Activated CD4-positive, alpha-beta T cell treated with anti-CD3 and anti-CD28 coated beads for 24 hours (primary cell): ENCODE results near the gene NPTXR.

Source experiments
- DNase-seq, 2 donors: peaks; one replicate each; pipeline ENCODE4 v3.0.0-alpha.2; 2020; ENCODE audit warnings: low read depth in 2 of 2

NPTXR gene

GRCh38 chr22:38796262-38796957 is 47.4 kb downstream of the NPTXR start:
- no peak for DNase-seq

DNA sequence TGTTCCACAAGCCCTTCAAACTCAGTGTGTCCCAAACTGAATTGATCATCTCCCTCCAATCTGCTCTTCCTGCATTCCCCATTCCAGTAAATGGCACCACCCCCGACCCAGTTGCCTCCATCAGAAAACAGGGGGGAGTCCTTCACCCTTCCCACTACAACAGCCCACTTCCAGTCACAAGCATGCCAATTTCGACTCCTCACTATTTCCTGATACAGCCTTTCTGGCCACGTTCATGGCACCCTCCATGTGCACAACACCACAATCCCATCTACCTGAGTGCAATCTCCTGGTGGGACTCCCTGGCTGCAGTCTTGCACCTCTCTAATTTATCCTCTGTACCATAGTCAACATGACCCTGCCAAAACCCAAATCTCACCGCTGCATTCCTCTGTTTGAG is 48.3 kb downstream of the NPTXR start:
- no peak for DNase-seq

- peak; percentile 85 to 90 for DNase-seq
These were observed 49.9 kb downstream of the NPTXR start, which contains the start of gene DNAL4 for GRCh38 chr22:38793721-38794466. TSS of gene DNAL4 (minus strand) at chr22:38794143. CDS start at chr22:38782731, 11,412 bp downstream.

DNA sequence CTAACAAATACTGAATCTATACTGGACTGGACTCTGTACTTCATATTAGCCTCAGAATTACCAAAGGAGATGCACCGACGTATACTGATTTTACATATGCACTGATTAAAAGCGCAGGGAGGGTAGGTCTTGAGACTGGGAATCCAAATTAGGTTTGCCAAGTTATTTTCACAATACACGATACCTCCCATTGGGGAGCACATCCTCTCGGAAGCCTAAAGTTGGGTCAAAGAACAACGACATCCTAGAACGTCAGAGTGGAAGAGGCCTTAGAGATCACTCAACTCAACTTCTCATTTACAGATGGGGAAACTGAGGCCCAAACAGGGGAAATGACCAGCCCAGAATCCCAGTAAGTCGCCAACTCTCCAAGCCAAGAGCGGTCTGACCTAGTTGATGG is 50.5 kb downstream of the NPTXR start:
- no peak for DNase-seq

DNA sequence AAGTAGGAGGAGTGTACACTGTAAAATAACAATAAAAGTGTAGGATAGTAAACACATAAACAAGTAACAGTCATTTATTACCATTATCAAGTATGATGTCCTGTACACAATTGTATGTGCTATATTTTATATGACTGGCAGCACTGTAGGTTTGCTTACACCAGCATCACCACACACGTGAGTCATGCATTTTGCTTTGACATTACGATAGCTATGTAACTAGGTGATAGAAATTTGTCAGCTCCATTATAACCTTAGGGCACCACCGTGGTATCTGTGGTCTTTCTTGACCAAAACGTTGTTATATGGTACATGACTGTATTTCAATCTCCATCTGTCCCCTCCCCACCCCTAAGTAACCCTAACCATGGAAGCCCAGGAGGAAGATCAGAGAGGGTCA is 51.0 kb downstream of the NPTXR start:
- DNase-seq: no peak

DNA sequence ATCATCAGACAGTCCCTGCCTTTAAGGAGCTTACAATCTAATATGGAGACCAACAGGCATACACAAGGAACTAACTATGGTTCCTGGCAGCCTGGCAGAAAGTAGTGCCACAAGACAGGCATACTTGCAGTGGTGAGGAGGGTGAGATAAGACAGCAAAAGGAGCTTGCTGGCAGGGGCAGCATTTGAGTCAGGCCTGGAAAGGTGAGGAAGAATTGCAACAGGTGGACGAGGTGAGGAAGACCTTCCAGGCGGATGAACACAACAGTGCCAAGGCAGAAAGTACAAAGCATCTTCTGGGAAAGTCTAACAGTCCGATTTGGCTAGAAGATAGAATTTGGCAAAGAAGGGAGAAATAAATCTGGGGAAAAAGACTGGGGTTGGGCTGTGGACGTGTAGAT is 54.2 kb downstream of the NPTXR start:
- DNase-seq: no peak

DNA sequence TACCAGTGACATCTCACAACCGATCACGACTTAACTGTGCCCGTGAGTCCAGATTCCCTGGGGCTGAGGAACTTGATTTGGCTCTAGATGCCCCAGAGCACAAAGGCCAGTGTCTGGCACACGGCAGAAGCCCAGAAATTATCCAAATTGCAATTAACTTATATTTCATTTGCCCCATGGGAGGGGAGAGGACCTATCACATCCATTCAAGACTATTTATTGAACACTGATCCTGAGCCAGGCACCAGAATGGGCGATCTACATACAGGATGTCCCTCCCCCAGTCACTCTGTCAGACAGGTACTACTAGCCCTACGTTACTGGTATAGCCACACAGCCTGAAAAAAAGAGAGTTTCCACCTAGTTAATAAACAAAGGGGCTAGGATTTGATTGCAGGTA is 55.0 kb downstream of the NPTXR start:
- no peak for DNase-seq

DNA sequence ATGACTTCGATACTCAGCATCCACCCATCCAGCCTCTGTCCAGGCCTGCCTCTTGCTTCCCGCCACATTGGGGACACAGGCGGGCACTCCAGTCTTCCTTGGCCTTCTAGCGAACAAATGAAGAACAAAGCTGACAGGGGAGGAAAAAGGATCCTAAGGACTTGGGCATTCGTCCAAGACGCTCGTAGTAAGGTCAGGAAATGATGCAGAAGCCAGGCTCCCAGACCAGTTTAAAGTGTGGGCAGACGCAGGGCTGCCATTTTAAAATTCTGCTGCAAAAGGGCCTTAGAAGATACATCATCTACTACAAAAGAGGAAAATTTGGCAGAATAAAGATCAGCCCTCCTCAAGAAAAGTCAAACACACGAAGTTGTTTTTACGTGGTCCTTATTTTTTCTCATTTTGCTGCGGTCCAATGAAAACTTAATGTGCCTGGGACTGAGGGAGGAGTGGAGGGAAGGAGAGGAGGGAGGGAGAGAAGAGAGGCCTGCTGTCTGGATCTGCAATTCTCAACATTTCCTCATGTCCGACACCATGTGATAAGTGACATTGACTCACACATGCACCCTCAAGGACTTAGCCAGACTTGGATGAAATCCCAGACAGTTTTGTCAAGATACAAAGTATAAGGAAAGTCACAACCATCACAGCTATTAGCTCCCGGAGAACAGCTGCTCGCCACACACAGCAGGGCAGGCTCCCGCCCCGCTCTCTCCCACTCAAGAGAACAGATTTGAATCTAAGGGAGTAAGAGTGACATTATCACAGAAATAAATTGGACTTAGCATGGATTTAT is 55.6 kb downstream of the NPTXR start:
- DNase-seq: no peak

DNA sequence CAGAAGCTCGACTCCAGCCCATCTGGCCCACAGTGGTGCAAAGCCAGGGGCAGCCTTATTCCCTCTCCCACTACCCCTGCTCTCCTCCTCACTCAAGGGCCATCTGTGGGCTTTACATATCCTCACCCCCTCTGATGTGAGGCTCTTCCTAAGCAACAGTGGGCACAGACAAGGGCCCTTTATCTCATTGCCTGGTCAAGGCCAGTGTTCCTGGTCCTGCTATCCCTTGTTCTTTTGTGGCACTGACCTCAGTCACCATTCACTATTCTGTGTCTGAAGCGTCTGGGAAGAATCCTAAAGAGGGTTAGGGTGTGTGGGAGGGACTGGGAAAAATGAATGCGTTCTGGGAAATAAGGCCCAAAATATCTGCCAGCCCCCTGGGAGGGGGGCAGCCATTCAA is 57.2 kb downstream of the NPTXR start:
- DNase-seq: no peak

GRCh38 chr22:38784856-38785255 is 59.0 kb downstream of the NPTXR start:
- DNase-seq: no peak

DNA sequence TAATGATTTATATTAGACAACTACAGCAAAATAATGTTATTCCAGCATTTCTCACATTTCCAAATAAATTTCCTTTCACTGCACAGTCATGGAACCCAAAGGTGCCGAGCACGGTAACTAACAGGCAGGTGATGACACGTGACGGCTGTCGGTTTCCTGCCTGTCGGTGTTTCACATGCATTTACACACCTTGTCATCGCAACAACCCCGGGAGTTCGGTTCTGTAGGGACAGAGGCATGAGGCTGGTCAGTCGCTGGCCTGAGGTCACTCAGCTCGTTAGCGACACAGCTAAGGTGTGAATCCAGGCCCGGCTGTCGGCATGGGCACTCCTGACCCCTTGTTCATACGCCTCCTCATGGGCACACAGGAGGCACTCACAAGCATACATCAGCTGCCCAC is 59.8 kb downstream of the NPTXR start:
- no peak for DNase-seq

- DNase-seq: no peak
These were observed 60.7 kb downstream of the NPTXR start for GRCh38 chr22:38783095-38783615.

DNA sequence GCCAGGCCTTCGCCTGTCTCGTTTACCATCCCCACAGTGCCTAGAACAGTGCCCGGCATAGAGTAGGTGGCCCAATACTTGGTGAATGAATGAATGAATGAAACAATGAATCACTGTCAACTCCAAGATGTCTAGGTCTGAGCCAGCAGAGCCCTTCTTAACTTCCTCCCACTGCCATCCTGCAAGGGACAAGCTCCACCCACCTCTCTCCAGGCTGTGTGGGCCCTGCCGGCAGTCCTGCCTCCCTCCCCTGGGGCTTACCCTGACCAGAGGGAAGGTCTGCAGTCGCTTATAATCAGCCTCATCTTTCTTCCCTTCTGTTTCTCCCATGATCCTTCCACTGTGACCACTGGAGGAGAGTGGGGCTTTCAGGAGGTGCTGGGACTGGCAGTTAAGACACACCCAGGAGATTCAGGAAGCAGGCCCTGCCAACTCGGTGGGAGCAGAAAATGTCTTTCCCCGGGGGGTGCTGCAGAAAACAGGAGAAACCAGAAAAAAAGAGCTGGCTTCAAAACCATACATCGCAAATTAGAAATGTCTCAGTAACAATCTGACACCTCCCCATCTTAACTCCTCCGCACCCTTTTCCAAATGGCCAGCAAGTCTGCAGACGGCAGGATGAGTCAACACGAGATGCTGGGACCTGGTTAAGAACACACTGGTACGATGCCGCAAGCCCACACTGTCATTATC is 61.3 kb downstream of the NPTXR start:
- DNase-seq: no peak

DNA sequence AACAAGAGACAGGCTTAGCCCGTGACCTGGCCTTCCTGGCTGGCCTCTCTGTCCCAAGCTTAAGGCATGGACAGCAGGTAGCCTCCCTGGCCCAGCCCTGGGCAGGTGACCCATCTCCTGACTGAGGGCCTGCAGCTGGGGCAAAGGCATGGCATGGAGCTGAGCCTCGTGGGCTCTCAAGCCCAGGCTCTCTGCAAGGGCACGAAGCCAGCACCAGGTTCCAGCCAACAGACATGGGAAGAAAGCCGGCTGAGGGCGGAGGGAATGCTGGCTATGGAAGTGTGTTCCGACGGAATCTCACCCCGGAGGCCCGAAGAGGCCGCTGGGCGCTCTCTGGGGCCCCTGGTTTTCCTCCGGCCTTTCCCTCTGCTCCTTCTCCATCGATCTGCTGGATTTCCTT is 62.8 kb downstream of the NPTXR start:
- no peak for DNase-seq

GRCh38 chr22:38777087-38777671 is 66.6 kb downstream of the NPTXR start:
- DNase-seq: no peak

GRCh38 chr22:38776086-38776485 is 67.7 kb downstream of the NPTXR start:
- DNase-seq: no peak

DNA sequence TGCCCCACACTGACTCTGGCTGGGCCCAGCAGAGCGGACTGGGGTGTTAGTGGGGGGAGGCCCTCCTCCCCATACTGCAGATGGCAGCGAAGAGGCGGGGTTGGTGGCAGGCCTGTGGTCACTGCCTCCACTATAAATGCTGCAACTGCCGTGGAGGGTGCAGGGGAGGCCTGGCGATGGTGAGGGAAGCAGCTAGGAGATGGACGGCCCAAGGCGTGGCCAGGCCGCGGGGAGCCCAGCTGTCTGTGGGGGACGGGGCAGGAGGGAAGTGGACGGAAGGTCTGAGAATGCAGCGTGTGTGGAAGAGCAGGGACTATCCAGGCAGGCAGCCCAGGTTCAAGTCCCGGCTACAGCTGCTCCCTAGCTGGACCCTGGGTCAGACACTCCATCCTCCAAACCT is 68.2 kb downstream of the NPTXR start:
- DNase-seq: no peak

- DNase-seq: no peak
These were observed 69.2 kb downstream of the NPTXR start for GRCh38 chr22:38774496-38775166.

GRCh38 chr22:38773363-38773946 is 70.4 kb downstream of the NPTXR start:
- DNase-seq: no peak

- DNase-seq: no peak
These were observed 71.3 kb downstream of the NPTXR start for GRCh38 chr22:38772623-38772873.
